ENCODE results near the gene ACSS3.

- TF ChIP-seq EZH2 (IDR thresholded peaks at IDR 0.05; ENCODE audit: borderline replicate concordance, low read length) (no peak), CTCF (IDR thresholded peaks at IDR 0.05; ENCODE audit: low read length) (no peak)
These were observed 1.6 kb downstream of the ACSS3 start for GRCh38 chr12:81079280-81080076.
